A549 (cell line): ENCODE results near the gene SLC26A1.

Experiments used
- CEBPB ChIP-seq, 2 experiments: fragments of >200 bp in 1 of 2; sonication (Bioruptor Twin) in 1 of 2; formaldehyde crosslinking in 1 of 2; IDR thresholded peaks; 2 replicates each; pipeline ENCODE4 v1.6.1; 2012 to 2016
- CHD2 ChIP-seq: fragments of 150-350 bp; IDR thresholded peaks from 2 replicates; pipeline ENCODE4 v1.6.1; 2014; ENCODE audit warnings: low read length; ENCODE audit not compliant: partially characterized antibody
- CTCF ChIP-seq: fragments of >200 bp; sonication (Bioruptor Twin); formaldehyde crosslinking; IDR thresholded peaks from 3 replicates; pipeline ENCODE4 v1.5.1; 2016
- E2F6 ChIP-seq: IDR thresholded peaks from 2 replicates; pipeline ENCODE4 v1.6.1; 2012; ENCODE audit warnings: low read depth, borderline replicate concordance
- MYC ChIP-seq: IDR thresholded peaks from 2 replicates; pipeline ENCODE4 v1.6.1; 2012; ENCODE audit warnings: mild to moderate bottlenecking, inconsistent platforms, low read length, improper control_type of control experiment, borderline replicate concordance
- POLR2A ChIP-seq: IDR thresholded peaks from 2 replicates; pipeline ENCODE4 v1.6.1; 2012; ENCODE audit warnings: mild to moderate bottlenecking, low read length
- RFX5 ChIP-seq: fragments of 450-650 bp; IDR thresholded peaks from 2 replicates; pipeline ENCODE4 v1.7.1; 2014; ENCODE audit warnings: antibody characterized with exemption, mild to moderate bottlenecking, moderate library complexity
- RNF2 ChIP-seq: fragments of 200-600 bp; sonication (generic); IDR thresholded peaks from 2 replicates; pipeline ENCODE4 v1.6.1; 2016; ENCODE audit warnings: low read depth, mild to moderate bottlenecking, antibody characterized with exemption, moderate library complexity, borderline replicate concordance
- SMC3 ChIP-seq: fragments of >200 bp; sonication (Bioruptor Twin); formaldehyde crosslinking; IDR thresholded peaks from 3 replicates; pipeline ENCODE4 v1.6.1; 2018; ENCODE audit warnings: inconsistent platforms
- USF2 ChIP-seq: fragments of 450-650 bp; IDR thresholded peaks from 2 replicates; pipeline ENCODE4 v1.6.1; 2014; ENCODE audit warnings: antibody characterized with exemption
- ZC3H11A ChIP-seq: fragments of 450-650 bp; IDR thresholded peaks from 2 replicates; pipeline ENCODE4 v1.6.1; 2014; ENCODE audit warnings: antibody characterized with exemption, mild to moderate bottlenecking
- ZFP36 ChIP-seq: fragments of 450-650 bp; IDR thresholded peaks from 2 replicates; pipeline ENCODE4 v1.6.1; 2014; ENCODE audit warnings: borderline replicate concordance; ENCODE audit not compliant: partially characterized antibody
- TF ChIP-seq, protein P1 (sequence below): fragments of 150-350 bp; IDR thresholded peaks from 2 replicates; pipeline ENCODE4 v1.6.1; 2014; ENCODE audit warnings: low read depth, mild to moderate bottlenecking, low read length

GRCh38 chr4:962231-963208, 30.7 kb downstream of the SLC26A1 start:
- no peak for TF ChIP-seq CTCF
- TF ChIP-seq POLR2A = no peak
- TF ChIP-seq CEBPB (IDR thresholded peaks at IDR 0.05) = no peak
- no peak for TF ChIP-seq MYC
- no peak for TF ChIP-seq RNF2
- TF ChIP-seq RFX5 = no peak
- no peak for TF ChIP-seq ZFP36
- no peak for TF ChIP-seq ZC3H11A
- TF ChIP-seq SMC3 = no peak
- TF ChIP-seq, protein P1, sequence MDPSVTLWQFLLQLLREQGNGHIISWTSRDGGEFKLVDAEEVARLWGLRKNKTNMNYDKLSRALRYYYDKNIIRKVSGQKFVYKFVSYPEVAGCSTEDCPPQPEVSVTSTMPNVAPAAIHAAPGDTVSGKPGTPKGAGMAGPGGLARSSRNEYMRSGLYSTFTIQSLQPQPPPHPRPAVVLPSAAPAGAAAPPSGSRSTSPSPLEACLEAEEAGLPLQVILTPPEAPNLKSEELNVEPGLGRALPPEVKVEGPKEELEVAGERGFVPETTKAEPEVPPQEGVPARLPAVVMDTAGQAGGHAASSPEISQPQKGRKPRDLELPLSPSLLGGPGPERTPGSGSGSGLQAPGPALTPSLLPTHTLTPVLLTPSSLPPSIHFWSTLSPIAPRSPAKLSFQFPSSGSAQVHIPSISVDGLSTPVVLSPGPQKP = no peak
- TF ChIP-seq USF2 = no peak
- no peak for TF ChIP-seq E2F6
- no peak for TF ChIP-seq CHD2
